GM23338 (cell line): ENCODE measurements around the gene COG7. TPM values are rescaled to one million over a fixed set of nuclear protein-coding genes. Genes with fewer than 3 reads are reported as not detected.

Experiments used
- ATAC-seq: fragments of 200-7000 bp; cut with Tn5 transposase; 3 replicates; pipeline ENCODE4 v1.9.1; 2020
- DNase-seq: peaks from one replicate; pipeline ENCODE4 v3.0.0-alpha.2; 2015; ENCODE audit warnings: low spot score
- H2AFZ ChIP-seq: fragments of 200-600 bp; sonication (generic); 2 replicates; pipeline ENCODE4 v1.8.0; 2016; ENCODE audit warnings: antibody characterized with exemption, mild to moderate bottlenecking, moderate library complexity
- H3F3A ChIP-seq: fragments of 200-600 bp; sonication (generic); replicated peaks from 2 replicates; pipeline ENCODE4 v1.8.0; 2017; ENCODE audit warnings: antibody characterized with exemption, mixed run types, low read depth
- H3K27ac ChIP-seq: fragments of 200-600 bp; sonication (generic); 2 replicates; pipeline ENCODE4 v1.6.1; 2016; ENCODE audit warnings: low read depth
- H3K27me3 ChIP-seq: fragments of 200-600 bp; sonication (generic); 2 replicates; pipeline ENCODE4 v1.8.0; 2016; ENCODE audit warnings: mild to moderate bottlenecking, mixed run types, moderate library complexity; ENCODE audit not compliant: insufficient read depth
- H3K36me3 ChIP-seq: fragments of 200-600 bp; sonication (generic); 2 replicates; pipeline ENCODE4 v1.8.0; 2016; ENCODE audit warnings: mild to moderate bottlenecking; ENCODE audit not compliant: insufficient read depth
- H3K4me1 ChIP-seq: fragments of 200-600 bp; sonication (generic); 2 replicates; pipeline ENCODE4 v1.8.0; 2016; ENCODE audit warnings: mild to moderate bottlenecking, moderate library complexity; ENCODE audit not compliant: insufficient read depth
- H3K4me2 ChIP-seq: fragments of 200-600 bp; sonication (generic); 2 replicates; pipeline ENCODE4 v1.7.1; 2017; ENCODE audit warnings: mixed run types
- H3K4me3 ChIP-seq: fragments of 200-600 bp; sonication (generic); 2 replicates; pipeline ENCODE4 v1.6.1; 2016; ENCODE audit warnings: mixed run types
- H3K79me2 ChIP-seq: fragments of 200-600 bp; sonication (generic); replicated peaks from 2 replicates; pipeline ENCODE4 v1.8.0; 2017; ENCODE audit warnings: mild to moderate bottlenecking; ENCODE audit not compliant: insufficient read depth
- H3K9me2 ChIP-seq: fragments of 200-600 bp; sonication (generic); 2 replicates; pipeline ENCODE4 v1.8.0; 2017; ENCODE audit not compliant: insufficient read depth
- H4K20me1 ChIP-seq: fragments of 200-600 bp; sonication (generic); replicated peaks from 2 replicates; pipeline ENCODE4 v1.8.0; 2017; ENCODE audit warnings: mild to moderate bottlenecking; ENCODE audit not compliant: insufficient read depth
- H3K27ac Mint-ChIP-seq: 2 replicates; pipeline ENCODE4 v1.8.0; 2020; ENCODE audit warnings: inconsistent platforms, mild to moderate bottlenecking, moderate library complexity, mixed read lengths
- H3K27me3 Mint-ChIP-seq: 3 replicates; pipeline ENCODE4 v1.8.0; 2022; ENCODE audit warnings: low read depth, mild to moderate bottlenecking, moderate library complexity, mixed read lengths, inconsistent platforms; ENCODE audit not compliant: insufficient read depth, poor library complexity
- H3K36me3 Mint-ChIP-seq: 3 replicates; pipeline ENCODE4 v1.8.0; 2021; ENCODE audit warnings: low read depth, mild to moderate bottlenecking, inconsistent platforms, moderate library complexity, mixed read lengths
- H3K4me1 Mint-ChIP-seq: 3 replicates; pipeline ENCODE4 v1.8.0; 2020; ENCODE audit warnings: mild to moderate bottlenecking, inconsistent platforms, mixed read lengths
- H3K4me3 Mint-ChIP-seq: 3 replicates; pipeline ENCODE4 v1.8.0; 2021; ENCODE audit warnings: moderate library complexity, mild to moderate bottlenecking, inconsistent platforms, mixed read lengths
- H3K9me3 Mint-ChIP-seq: 3 replicates; pipeline ENCODE4 v1.8.0; 2020; ENCODE audit warnings: moderate library complexity, mild to moderate bottlenecking, inconsistent platforms, mixed read lengths
- CREB1 ChIP-seq: fragments of 250-450 bp; sonication (Bioruptor Pico); IDR thresholded peaks from 2 replicates; pipeline ENCODE4 v1.5.0; 2020; ENCODE audit warnings: low read depth, mild to moderate bottlenecking, moderate library complexity
- CTCF ChIP-seq, 2 experiments: fragments of 200-600 bp in 1 of 2; sonication (generic) in 1 of 2; conservative IDR thresholded peaks; 2 replicates each; pipeline versions ENCODE4 v1.5.1 to v1.6.1; 2016 to 2017; ENCODE audit warnings: antibody characterized with exemption in 2 of 2, low read depth in 2 of 2, mild to moderate bottlenecking in 2 of 2, moderate library complexity in 1 of 2
- ETS1 ChIP-seq: IDR thresholded peaks from 2 replicates; pipeline ENCODE4 v1.6.1; 2016; ENCODE audit warnings: antibody characterized with exemption
- EZH2 ChIP-seq: fragments of 200-600 bp; sonication (generic); IDR thresholded peaks from one replicate; pipeline ENCODE4 v1.8.0; 2017; ENCODE audit warnings: antibody characterized with exemption, mild to moderate bottlenecking, low read depth; ENCODE audit not compliant: unreplicated experiment
- EZH2phosphoT487 ChIP-seq: fragments of 200-600 bp; sonication (generic); IDR thresholded peaks from one replicate; pipeline ENCODE4 v1.8.1; 2018; ENCODE audit warnings: antibody characterized with exemption; ENCODE audit not compliant: unreplicated experiment
- NANOG ChIP-seq: IDR thresholded peaks from 2 replicates; pipeline ENCODE4 v1.6.1; 2016; ENCODE audit warnings: antibody characterized with exemption, borderline replicate concordance
- POLR2AphosphoS5 ChIP-seq: IDR thresholded peaks from 2 replicates; pipeline ENCODE4 v1.6.1; 2016; ENCODE audit warnings: antibody characterized with exemption, low read depth
- REST ChIP-seq: IDR thresholded peaks from one replicate; pipeline ENCODE4 v1.6.1; 2018; ENCODE audit warnings: antibody characterized with exemption; ENCODE audit not compliant: unreplicated experiment
- STAT1 ChIP-seq: IDR thresholded peaks from one replicate; pipeline ENCODE4 v1.6.1; 2016; ENCODE audit warnings: antibody characterized with exemption; ENCODE audit not compliant: unreplicated experiment
- ZNF114 ChIP-seq: fragments of 250-450 bp; sonication (Bioruptor Pico); IDR thresholded peaks from 2 replicates; pipeline ENCODE4 v1.5.0; 2020; ENCODE audit warnings: mild to moderate bottlenecking, moderate library complexity
- ZNF331 ChIP-seq: fragments of 250-450 bp; sonication (Bioruptor Pico); IDR thresholded peaks from 2 replicates; pipeline ENCODE4 v1.5.0; 2020; ENCODE audit warnings: low read depth, mild to moderate bottlenecking, moderate library complexity
- polyA plus RNA-seq: library from polyadenylated mRNA; unstranded; fragments of >200 nt; fragmentation: Nextera tagmentation; extraction: Ambion mirVana; gene quantifications from 2 replicates; pipeline ENCODE4 v1.2.1, GENCODE V29; 2016
- total RNA-seq: library from RNA; depleted of rRNA; stranded (reverse); fragments of >200 nt; shearing (Covaris generic); gene quantifications from 2 replicates; pipeline ENCODE4 v1.2.3, GENCODE V29; 2014

The COG7 gene
- total and polyA plus RNA-seq, 2 experiments from 2014 or later, result 9.2 to 20.0 TPM

- TF ChIP-seq CTCF (conservative IDR thresholded peaks at IDR 0.05; ENCODE audit: low read depth in 2 of 2), result no peak
- TF ChIP-seq POLR2AphosphoS5, result no peak
- TF ChIP-seq EZH2, result no peak
- TF ChIP-seq STAT1, result no peak
- no peak for TF ChIP-seq NANOG
- TF ChIP-seq EZH2phosphoT487, result no peak
- TF ChIP-seq ZNF331 (CRISPR knock-in tag), result no peak
These were observed 793 bp downstream of the COG7 start (continued) for GRCh38 chr16:23452221-23452571.

GRCh38 chr16:23448392-23448791 lies 4.6 kb downstream of the COG7 start:
- no peak overlapping the region for H3K4me3 ChIP-seq
- Mint-ChIP-seq H3K27me3 (peaks cover 8% of the 10 kb centered on the region), H3K27ac (no peak overlapping the region), H3K9me3 (no peaks in the 10 kb centered on the region), H3K36me3 (peaks cover 8% of the 10 kb centered on the region), H3K4me1 (peaks cover 7% of the 10 kb centered on the region; the same call in 2 of the 3 replicates), H3K4me3 (no peak overlapping the region)
- H3K27me3 ChIP-seq, result no peaks in the 10 kb centered on the region
- no peaks in the 10 kb centered on the region; the same call in 1 of the 2 replicates for H4K20me1 ChIP-seq
- DNase-seq (no peak), ATAC-seq (no peak)
- H3F3A ChIP-seq, result no peaks in the 10 kb centered on the region
- peaks cover 5% of the 10 kb centered on the region; the same call in 1 of the 2 replicates for H3K36me3 ChIP-seq
- peaks cover 7% of the 10 kb centered on the region for H3K4me1 ChIP-seq
- no peak overlapping the region for H3K4me2 ChIP-seq
- peaks cover 10% of the 10 kb centered on the region for H3K79me2 ChIP-seq
- H3K9me2 ChIP-seq, result no peaks in the 10 kb centered on the region
- H2AFZ ChIP-seq, result no peak overlapping the region
- H3K27ac ChIP-seq, result no peak overlapping the region
- TF ChIP-seq STAT1, result no peak
- no peak for TF ChIP-seq POLR2AphosphoS5
- TF ChIP-seq EZH2, result no peak
- no peak for TF ChIP-seq REST
- TF ChIP-seq ETS1, result no peak
- TF ChIP-seq NANOG, result no peak
- TF ChIP-seq CTCF (conservative IDR thresholded peaks at IDR 0.05; ENCODE audit: low read depth in 2 of 2), result no peak
- TF ChIP-seq ZNF331 (CRISPR knock-in tag), result no peak
- TF ChIP-seq CREB1 (CRISPR knock-in tag), result no peak
- no peak for TF ChIP-seq ZNF114 (CRISPR knock-in tag)
- no peak for TF ChIP-seq EZH2phosphoT487
